Stimulated activated naive CD4-positive, alpha-beta T cell (primary cell): Measurements from ENCODE around the gene KCNQ1.

ENCODE experiments used
- DNase-seq, 6 experiments: peaks; one replicate each; lab custom pipeline; 2025; lab: John Stamatoyannopoulos, UW

The KCNQ1 gene

DNA sequence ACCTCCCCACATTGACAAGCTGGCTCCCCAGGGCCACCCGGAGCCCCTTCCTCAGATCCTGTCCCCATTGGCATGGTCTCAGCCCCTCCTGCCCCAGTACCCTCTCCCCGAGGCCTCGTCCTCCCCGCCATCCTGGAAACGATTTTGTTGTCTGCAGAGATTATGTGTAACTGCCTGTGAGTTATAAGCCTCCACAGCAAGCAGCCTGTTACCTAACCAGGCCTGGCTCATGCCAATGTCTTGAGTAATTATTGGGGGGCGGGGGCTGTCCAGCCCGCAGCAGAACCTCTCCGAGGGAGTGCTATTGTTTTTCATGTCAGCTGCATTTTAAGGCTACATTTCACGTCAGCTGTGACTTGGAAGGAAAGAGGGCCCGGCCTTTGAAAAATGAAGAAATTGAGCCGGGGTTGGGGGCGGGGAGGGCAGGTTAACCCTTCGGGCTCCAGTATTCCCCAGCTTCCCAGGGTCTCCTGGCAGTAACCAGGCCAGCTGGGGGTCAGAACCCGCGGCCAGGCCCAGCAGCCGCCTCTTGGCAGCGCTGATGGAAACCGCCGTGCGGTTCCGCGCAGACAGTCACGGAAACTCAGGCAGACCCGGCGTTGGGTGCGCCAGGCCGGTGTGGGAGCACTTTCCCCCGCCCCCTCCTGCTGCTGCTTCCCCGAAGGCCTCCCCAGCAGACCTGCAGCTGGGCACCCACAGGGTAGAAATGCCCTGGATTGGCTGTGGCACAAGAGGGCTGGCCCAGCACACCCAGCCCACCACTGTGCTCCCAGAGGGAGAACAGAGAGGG is 381.3 kb downstream of the KCNQ1 start:
- DNase-seq, result no peak

GRCh38 chr11:2826679-2827056 is 381.9 kb downstream of the KCNQ1 start:
- no peak for DNase-seq

- no peak for DNase-seq
These were observed 382.4 kb downstream of the KCNQ1 start for GRCh38 chr11:2827256-2827655.

DNA sequence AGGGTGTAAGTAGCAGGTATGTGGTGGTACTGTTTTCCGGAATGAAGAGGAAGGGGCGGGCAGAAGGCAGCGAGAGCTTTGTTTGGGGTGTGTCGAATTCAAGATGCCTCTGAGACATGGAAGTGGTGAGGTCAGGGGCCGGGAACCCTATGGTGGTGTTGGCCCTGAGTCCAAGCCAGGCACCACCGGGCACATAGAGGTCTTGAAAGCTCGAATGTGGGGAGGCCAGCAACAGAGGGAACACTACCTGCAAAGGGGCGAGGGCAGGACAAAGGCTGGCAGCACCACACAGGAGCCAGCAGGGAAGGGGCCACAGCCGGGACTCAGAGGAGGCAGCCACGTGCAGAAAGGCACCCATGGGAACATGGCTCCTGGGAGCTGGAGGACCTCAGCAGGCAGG is 383.0 kb downstream of the KCNQ1 start:
- DNase-seq, result no peak

DNA sequence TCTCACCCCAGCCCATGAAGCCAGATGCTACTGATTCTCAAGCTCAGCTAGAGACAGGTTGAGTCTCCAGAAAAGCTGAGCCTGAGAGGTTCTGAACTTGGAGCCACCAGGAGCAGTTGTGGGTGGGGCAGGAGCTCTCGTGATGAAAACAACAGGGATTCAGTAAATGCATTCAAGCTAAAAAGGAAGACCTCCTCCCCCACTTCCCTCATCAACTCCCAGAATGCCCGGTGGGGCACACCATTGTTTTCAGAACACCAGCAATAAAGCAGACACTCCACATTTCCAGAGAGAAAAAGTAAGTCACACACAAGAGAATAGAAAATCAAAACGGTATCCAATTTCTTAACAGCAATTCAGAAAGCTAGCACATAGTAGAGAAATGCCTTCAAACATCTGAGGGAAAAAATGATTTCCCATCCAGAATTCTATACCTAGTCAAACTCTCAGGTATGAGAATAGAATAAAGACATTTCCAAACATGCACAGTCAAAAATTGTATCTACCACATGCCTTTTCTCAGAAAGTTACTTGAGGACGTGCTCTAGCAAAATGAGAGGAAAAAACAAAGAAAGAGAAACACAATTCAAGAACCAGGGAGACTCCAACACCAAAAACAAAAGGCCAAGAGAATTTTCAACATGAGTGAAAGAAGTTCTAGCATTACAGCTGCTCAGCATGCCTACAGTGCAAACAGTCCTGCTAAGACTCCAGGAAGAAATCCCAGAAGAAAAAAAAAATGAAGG is 383.9 kb downstream of the KCNQ1 start:
- no peak for DNase-seq

DNA sequence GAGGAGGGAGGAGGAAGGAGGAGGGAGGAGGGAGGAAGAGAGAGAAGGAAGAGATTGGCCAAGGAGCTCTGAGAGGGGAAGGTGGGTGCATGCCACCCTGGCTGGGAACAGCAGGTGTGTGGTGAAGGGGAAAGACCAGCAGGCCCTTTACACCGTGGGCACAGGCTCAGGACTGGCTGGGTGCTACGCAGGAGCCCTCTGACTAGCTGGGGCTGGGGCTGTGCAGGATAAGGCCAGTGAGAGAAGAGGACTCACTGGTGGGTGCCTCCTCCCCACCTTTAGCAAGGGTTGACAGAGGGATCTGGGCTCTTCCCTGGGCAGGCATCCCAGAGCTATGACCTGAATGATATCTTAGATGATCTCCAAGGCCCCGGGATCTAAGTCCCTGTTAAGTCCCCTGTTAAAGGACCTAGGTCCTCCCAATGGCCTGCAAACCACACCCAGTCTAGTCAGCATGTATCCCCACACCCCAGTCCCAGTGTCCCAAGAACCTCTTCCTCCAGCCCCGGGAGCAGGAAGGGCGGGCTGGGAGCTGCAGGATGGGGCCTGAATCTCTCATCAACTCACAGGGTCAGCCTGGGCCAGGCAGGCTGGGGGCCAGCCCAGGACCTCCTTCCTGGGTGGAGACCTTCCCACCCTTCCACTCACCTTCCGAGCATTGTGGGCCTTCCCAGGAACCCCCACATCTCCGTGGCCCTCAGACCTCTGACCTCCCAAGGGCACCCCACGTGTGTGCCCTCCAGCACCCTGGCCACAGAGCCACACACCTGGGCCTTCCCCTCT is 385.4 kb downstream of the KCNQ1 start:
- no peak for DNase-seq

DNA sequence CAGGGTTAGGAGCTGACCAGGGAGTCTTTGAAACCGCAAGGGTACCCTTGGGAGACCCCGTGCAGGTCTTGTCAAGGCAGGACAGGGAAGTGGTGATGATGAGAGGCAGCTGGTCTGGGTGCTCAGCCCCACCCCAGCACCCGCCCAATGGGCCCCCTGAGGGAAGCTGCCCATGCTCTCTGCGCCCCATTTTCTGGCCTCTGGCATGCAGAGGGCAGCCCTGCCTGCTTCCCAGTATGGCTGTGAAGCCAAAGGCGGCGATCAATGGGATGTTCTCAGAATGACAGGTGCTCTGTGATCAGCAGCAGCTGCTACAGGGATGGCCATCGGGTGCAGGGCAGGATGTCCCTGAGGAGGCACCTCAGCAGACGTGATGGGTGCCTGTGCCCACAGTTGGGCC is 386.1 kb downstream of the KCNQ1 start:
- no peak for DNase-seq

DNA sequence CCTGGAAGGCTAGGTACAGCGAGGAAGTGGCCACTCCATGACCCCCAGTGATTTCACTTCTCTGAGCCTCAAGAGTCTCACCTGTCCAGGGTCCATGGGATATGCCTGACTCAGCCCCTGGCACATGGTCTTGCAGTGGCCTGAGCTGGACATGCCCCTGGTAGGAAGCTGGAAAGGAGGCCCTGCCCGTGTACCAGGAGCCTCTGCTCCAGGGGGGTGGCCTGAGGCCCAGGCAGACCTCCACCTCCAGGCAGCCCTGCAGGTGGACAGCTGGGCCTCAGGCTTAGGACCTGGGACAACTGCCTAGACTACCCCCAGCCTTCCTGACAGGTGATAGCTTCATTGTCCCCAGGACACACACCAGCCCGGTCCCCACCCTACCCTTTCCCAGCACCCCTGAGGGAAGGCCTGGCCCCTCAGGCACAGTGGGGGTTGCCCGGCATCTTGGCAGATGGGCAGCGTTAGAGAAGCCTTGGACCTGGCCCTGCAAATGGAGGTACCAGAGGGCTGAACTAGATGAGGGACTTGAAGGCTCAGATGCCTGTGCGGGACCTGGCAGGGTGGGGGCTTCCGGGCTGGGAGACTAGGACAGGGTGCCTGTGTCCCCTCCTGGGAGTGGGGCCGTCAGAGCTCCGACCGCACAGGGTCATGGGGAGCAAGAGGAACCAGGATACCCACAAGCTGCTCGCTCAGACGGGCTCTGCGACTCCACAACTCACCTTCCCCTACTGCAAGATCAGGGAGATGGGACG is 387.1 kb downstream of the KCNQ1 start:
- DNase-seq, result no peak

- DNase-seq, result no peak
These were observed 387.8 kb downstream of the KCNQ1 start for GRCh38 chr11:2832533-2833020.

DNA sequence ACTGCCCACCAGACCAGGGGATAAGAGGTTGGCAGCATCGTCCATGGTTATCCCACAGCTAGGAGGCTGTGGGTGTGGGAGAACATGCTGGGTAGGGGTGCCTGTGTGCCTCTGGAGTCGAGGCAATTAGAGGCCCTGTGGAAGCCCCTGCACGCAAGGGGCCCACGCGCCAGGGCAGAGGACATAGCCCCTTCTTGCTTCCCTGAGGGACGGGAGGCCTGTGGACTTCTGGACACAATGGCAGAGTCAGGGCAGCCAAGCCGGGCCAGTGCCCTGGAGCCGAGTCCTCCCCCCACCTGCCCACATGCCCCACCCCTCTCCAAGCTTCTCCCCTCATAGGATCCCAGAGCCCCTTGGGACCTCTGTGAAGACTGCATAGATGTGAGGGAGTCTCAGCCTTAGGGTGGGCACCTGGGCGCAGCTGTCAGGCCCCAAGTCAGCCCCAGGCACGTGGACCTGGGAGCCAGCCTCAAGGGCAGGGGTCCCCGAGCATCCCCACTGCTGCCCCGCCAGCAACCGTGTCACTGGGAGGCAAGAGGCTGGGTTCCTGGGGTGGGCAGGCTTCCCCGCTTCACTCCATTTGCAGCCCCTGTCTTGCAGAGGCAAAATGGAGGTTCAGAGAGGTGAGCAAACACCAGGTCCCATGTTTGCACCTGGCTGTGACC is 388.4 kb downstream of the KCNQ1 start:
- DNase-seq, result no peak

DNA sequence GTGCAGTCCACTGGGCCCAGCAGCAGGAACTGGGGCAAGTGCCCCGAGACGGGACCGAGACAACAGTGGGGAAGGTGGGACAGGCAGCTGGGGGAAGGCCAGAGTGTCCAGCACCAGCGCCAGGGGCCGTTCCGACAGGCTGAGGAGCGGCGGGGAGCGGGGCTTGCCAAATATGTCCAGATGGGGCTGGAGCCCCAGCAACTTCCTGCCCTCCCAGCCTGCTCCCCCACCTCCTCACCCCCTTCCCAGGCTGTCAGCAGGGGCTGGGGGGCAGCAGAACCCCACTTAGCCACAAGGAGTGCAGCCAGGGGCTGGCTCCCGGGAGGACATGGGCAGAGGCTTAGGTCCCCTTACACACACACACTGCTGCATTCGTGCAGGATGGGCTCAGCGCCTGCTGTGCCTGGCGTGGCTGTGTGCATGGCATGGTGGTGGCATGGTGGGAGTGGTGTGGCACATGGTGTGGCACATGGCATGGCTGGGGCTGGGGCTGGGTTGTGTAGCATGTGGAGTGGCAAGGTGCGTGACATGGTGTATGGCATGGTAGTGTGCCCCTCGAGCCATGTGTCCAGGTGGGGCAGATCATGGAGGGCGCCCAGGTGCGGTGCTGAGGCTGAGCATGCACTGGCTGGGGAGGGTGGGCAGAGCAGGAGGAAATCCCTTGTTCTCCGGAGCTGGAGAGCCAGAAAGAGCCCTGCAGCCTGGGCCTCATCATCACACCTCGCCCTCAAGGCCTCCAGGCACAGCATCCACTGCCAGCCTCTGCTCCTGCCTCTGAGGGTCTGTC is 389.1 kb downstream of the KCNQ1 start:
- DNase-seq, result no peak

DNA sequence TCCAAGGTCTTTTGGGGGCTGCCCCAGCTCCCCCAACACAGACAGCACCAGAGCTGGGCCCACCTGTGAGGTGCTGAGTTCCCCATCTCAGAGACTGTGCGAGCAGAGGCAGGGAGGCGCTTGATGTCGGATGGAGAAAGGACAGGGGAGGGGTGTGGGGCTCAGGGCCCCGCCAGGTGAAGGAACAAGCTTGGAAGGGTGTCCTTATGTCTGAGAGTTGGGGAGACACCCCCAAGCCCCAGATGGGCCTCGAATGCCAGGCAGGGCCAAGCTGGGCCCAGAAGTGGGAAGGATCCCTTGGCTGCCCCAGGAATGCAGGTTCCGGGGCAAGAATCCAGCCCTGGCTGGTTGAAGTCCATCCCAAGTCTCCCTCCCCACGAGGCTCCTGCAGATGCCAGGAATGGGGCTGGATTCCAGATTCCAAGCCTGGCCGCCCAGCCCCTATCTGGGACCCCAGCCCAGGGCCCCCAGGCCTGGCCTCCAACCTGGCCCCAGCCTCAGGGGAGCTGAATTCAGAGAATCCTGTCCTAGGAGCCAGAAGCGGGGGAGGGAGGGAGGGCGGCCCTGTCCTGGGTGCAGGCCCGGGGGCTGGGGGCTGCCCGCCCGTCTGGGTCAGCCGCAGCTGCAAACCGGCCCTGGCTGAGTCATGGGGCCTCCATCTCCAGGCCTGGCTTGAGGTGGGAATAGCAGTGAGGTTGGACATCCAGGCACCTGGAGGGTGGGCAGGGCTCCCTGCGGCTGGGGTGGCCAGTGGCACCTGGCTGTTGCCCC is 389.9 kb downstream of the KCNQ1 start:
- no peak for DNase-seq

DNA sequence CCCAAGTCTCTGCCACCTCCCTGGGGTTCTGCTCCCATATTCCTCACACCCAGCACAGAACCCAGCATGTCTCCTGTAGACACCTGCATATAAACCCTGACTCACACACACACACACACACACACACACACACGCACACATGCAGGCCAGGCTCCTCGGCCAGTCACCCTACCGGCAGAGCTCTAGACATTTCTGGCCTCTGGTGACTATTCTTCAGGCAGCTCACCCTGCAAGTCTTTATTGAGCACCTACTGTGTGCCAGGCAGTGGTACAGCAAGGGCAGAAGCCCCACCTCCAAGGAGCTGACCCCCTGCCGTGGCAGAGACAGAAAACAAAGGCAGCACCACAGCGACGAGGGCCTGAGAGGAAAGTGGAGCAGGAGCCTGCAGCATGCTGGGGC is 390.5 kb downstream of the KCNQ1 start:
- no peak for DNase-seq

DNA sequence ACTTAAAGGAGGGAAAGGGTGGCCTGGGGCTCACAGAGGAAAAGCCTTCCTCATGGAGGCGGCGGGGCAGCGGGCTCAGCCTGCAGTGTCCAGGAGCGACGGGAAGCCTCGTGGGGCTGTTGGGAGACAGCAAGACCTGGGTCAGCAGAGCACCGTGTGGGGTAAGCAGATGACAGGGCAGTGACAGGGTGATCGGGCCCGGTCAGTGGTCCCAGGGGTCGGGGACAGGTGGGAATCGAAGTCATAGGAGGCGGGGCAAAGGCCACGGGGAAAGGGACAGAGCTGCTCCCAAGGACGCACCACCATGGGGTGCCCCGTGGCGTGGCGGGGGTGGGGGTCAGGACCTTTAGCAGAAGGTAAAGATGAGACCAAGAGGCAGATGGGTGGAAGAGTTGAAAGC is 390.9 kb downstream of the KCNQ1 start:
- no peak for DNase-seq

- no peak for DNase-seq
These were observed 391.7 kb downstream of the KCNQ1 start for GRCh38 chr11:2836315-2837095.

DNA sequence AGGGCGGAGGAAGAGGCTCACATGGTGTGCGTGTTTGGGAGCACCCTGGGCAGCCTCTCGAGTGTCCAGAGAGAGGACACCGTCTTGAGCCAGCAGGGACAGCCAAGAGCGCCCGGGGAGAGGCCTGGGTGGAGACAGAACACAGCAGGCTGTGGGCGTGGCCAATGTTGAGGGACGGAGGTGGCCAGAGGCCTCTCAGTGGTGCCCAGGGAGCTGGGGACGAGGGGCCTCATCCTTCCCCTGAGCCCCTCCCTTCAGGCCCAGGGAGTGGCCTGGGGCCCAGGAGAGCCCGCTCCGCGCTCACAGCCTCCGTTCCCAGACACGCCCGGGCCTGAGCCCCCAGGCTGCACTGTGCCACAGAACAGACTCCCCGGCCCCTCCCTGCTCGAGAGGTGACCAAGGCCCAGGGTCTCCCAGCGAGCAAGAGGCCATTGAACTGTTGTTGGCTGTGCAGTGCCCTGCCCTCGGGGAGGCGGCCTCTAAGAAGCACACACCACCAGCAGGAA is 392.3 kb downstream of the KCNQ1 start:
- no peak for DNase-seq

DNA sequence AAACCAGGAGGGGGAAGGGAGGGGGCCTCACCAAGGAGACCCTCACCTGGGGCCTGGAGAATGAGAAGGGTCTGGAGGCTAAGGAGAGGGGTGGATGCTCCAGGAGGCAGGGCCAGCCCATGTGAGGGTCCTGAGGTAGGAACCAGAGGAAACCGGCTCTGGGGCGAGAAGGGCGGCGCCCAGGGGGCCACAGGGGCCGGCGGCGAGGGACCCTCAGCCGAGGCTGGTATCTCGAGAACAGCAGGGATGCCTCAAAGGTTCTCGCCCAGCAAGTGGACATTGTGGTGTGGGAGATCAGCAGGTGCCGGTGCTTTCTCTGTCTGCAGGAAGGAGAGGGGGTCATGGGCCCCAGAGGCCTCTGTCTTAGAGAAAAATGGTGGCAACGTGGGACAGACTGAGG is 392.8 kb downstream of the KCNQ1 start:
- no peak for DNase-seq

DNA sequence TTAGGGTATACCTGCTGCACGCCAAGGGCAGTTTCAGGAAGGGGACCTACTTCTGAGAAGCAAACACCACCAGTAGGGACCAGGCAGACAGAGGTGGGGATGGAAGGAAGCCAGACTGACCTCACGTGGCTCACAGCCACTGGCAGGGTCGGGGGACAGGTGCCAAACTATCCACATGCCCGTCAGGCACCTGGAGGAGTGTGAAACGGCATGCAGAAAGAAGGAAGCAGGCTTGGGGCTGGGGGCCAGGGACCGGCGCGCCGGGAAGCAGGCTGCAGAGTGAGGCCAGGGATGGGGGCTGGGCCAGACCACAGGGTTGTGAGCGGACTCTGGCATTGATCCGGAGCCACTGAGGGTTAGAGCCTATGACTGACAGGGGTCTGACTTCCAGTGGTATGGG is 393.3 kb downstream of the KCNQ1 start:
- DNase-seq, result no peak
